ENCODE data around the gene SKI. TPM values are rescaled to one million over a fixed set of nuclear protein-coding genes. Genes with fewer than 3 reads are reported as not detected.

The SKI gene
- total and polyA plus RNA-seq, 2 of the 8 experiments (the other 6 are each of a cell fraction or from before 2014, with no cell fraction given): 8.3 to 87.6 TPM

- no peaks in the 10 kb centered on the region for H3K23me2 ChIP-seq (ENCODE audit: low read depth, low read length)
- FAIRE-seq: no peak
- CTCF ChIA-PET (ENCODE audit: partially characterized antibody): interaction anchor here (1.0 to 2.5 kb wide), 7 partner anchors 25 to 185 kb away, joined by 3 to 17 read pairs (median 4); partner anchors contain the start of gene FAAP20
- no peaks in the 10 kb centered on the region for H4K20me1 ChIP-seq (replicated peaks in 1 of 2; ENCODE audit: control insufficient read depth in 1 of 2, insufficient read depth in 2 of 2, low read length in 2 of 2)
- H3K9me3 ChIP-seq (ENCODE audit: insufficient read depth in 2 of 2, low read depth in 1 of 2, low read length in 1 of 2): no peaks in the 10 kb centered on the region
- no peak overlapping the region for H3K18ac ChIP-seq (ENCODE audit: extremely low read depth, low read length)
- TF ChIP-seq FOSL1 (IDR thresholded peaks at IDR 0.05; ENCODE audit: insufficient read depth, low read depth, low read length) (no peak), MAX (IDR thresholded peaks at IDR 0.05) (no peak), NRF1 (IDR thresholded peaks at IDR 0.05; ENCODE audit: low read depth, low read length) (no peak), EP300 (IDR thresholded peaks at IDR 0.05; ENCODE audit: borderline replicate concordance in 1 of 2, low read depth in 2 of 2, low read length in 2 of 2) (no peak), POLR2A (IDR thresholded peaks at IDR 0.05; ENCODE audit: control extremely low read depth in 1 of 2, low read depth in 2 of 2, low read length in 2 of 2) (no peak), CBX8 (IDR thresholded peaks at IDR 0.05; ENCODE audit: borderline replicate concordance, low read depth, low read length) (no peak), YY1 (IDR thresholded peaks at IDR 0.05; ENCODE audit: low read depth, low read length) (no peak), ZNF274 (IDR thresholded peaks at IDR 0.05; ENCODE audit: borderline replicate concordance, extremely low read depth, low read length) (no peak), SUZ12 (IDR thresholded peaks at IDR 0.05; ENCODE audit: low read length) (no peak)
- H3K56ac ChIP-seq (replicated peaks; ENCODE audit: insufficient read length, low read depth, low read length): no peak overlapping the region
- no peak overlapping the region for H3K23ac ChIP-seq (ENCODE audit: insufficient read length)
- H3K4me2 ChIP-seq (ENCODE audit: insufficient read depth in 1 of 2, low read depth in 2 of 2, low read length in 2 of 2): no peak overlapping the region
- no peaks in the 10 kb centered on the region; a peak in 1 of 7 replicates for H3K4me1 ChIP-seq (replicated peaks in 1 of 4; ENCODE audit: control insufficient read depth in 3 of 4, insufficient read depth in 4 of 4, low read length in 3 of 4)
- no peak overlapping the region for H2BK12ac ChIP-seq (ENCODE audit: low read depth, low read length)
- no peak overlapping the region for H2BK15ac ChIP-seq (ENCODE audit: low read length)
- H2BK120ac ChIP-seq (replicated peaks; ENCODE audit: low read depth, low read length): no peak overlapping the region
- no peak overlapping the region for H4K5ac ChIP-seq (ENCODE audit: insufficient read length, low read depth, low read length)
- peak overlapping the region; percentile 68; the same call in 1 of the 2 replicates for H4K8ac ChIP-seq (ENCODE audit: extremely low read depth, insufficient read depth, low read length)
- H3K4me3 ChIP-seq (ENCODE audit: extremely low read depth in 1 of 4, insufficient read depth in 2 of 4, low read depth in 3 of 4, low read length in 4 of 4): no peak overlapping the region
- no peak overlapping the region for H3K9ac ChIP-seq (replicated peaks in 1 of 4; ENCODE audit: extremely low read depth in 1 of 4, low read depth in 3 of 4, low read length in 3 of 4)
- H3K4ac ChIP-seq (replicated peaks; ENCODE audit: insufficient read length, low read depth, low read length): no peak overlapping the region
- no peak for DNase-seq (ENCODE audit: low read depth in 1 of 2, low spot score in 2 of 2)
- no peaks in the 10 kb centered on the region for H3K36me3 ChIP-seq (ENCODE audit: control insufficient read depth in 2 of 4, insufficient read depth in 4 of 4, low read length in 3 of 4)
- no peak overlapping the region for H4K91ac ChIP-seq (replicated peaks; ENCODE audit: insufficient read length, low read length)
- H3K79me1 ChIP-seq (ENCODE audit: low read depth, low read length): no peaks in the 10 kb centered on the region
- WGBS, 2 experiments (ENCODE audit: extremely low coverage in 1 of 2, insufficient coverage in 1 of 2, insufficient read length in 1 of 2, insufficient replicate concordance in 2 of 2, low coverage in 1 of 2, low lambda C conversion rate in 2 of 2, missing lambda C conversion rate in 1 of 2): 89% methylated on average over 21 of the region's 37 CpGs; no CpG with 5 or more reads in 1 of the 2 experiments
- no peak overlapping the region for H2AK5ac ChIP-seq (ENCODE audit: low read depth, low read length)
- H2AFZ ChIP-seq (ENCODE audit: low read length): no peak overlapping the region
- H3K79me2 ChIP-seq (ENCODE audit: control insufficient read depth in 1 of 2, insufficient read depth in 2 of 2, low read length in 2 of 2): no peaks in the 10 kb centered on the region
- H3K27ac ChIP-seq (ENCODE audit: low read depth, low read length): no peak overlapping the region
- H2BK5ac ChIP-seq (ENCODE audit: low read depth, low read length): no peak overlapping the region
- H2BK20ac ChIP-seq (ENCODE audit: low read length): no peak overlapping the region
- no peak overlapping the region for H3K14ac ChIP-seq (ENCODE audit: insufficient read length)
- no peaks in the 10 kb centered on the region for H3K27me3 ChIP-seq (replicated peaks in 1 of 4; ENCODE audit: control insufficient read depth in 3 of 4, extremely low read depth in 1 of 4, insufficient read depth in 3 of 4, low read length in 3 of 4)
- POLR2A ChIA-PET (ENCODE audit: partially characterized antibody): interaction anchor here (0.6 to 1.1 kb wide), 2 partner anchors 109 to 700 kb away, joined by 3 read pairs; no protein-coding TSS in a partner anchor
Observed at GRCh38 chr1:2356911-2357845, 129.1 kb downstream of the SKI start.

Data from H1 (cell line).